Erythroblast (primary cell): ENCODE measurements around the gene ZNRF1.
A peak's percentile ranks its signal among the peaks of the same experiment; 100 is the strongest.

ENCODE experiments used
- DNase-seq, 2 experiments: peaks; one replicate each; lab custom pipeline; 2025; lab: John Stamatoyannopoulos, UW
- GATA1 ChIP-seq: IDR thresholded peaks from 2 replicates; pipeline ENCODE4 v1.6.1; 2011; ENCODE audit warnings: low read depth, mild to moderate bottlenecking, control low read depth, low read length, moderate library complexity
- POLR2A ChIP-seq: IDR thresholded peaks from 2 replicates; pipeline ENCODE4 v1.6.1; 2011; ENCODE audit warnings: mild to moderate bottlenecking, low read length

ZNRF1 gene

DNA sequence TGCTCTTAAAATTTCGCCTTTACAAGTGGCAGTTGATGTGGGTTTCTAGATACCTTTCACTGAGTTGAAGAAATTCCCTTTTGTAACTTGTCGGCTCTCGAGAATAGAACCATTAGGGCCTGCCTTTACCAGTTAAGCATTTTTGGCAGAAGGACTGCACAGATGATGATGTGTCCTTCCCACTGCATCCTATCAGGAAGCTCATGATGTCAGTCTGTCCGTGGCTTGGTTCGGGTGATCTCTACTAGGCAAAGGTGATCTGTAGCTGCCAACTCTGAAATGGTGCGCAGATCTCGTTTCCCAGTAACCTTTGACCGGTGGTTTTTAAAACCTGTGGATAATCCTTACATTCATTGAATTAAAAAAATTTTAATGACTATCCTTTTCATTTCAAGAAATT lies 49.7 kb downstream of the ZNRF1 start:
- DNase-seq = peak; percentile 39 to 72
- no peak for TF ChIP-seq POLR2A
- no peak for TF ChIP-seq GATA1

DNA sequence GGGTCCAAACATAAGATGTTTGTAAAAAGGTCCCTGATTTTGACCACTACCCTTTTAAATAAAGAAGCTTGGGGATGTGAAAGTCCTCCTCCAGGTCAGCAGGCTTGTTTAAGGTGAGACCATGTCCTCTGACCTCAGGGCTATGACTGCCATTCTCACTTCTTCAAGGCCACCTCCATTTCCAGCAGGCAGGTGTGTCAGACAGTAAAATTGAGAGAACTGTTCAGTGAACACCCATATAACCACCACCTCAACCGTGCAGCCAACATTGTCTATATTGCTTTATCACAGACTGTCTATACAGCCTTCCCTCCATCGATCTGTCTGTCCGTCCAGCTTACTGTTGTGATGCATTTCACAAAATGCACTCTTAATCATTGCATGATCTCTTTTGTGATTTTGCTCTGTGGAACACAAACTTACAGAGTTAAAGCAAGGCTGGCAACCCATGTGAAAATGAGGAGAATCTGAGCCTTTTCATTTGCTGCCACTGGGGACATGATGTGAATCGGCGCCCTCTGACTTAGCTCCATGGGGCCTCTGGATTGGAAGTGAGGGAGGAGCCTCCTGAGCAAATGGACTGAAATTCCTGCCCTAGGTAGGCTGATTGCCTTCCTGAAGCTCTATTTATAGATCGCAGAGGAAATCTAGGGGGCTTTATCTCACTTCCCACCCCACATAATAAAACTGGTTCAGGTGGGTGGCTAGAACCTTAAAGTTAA lies 53.8 kb downstream of the ZNRF1 start:
- TF ChIP-seq POLR2A = no peak
- TF ChIP-seq GATA1 = no peak
- DNase-seq = peak; percentile 34 to 39

DNA sequence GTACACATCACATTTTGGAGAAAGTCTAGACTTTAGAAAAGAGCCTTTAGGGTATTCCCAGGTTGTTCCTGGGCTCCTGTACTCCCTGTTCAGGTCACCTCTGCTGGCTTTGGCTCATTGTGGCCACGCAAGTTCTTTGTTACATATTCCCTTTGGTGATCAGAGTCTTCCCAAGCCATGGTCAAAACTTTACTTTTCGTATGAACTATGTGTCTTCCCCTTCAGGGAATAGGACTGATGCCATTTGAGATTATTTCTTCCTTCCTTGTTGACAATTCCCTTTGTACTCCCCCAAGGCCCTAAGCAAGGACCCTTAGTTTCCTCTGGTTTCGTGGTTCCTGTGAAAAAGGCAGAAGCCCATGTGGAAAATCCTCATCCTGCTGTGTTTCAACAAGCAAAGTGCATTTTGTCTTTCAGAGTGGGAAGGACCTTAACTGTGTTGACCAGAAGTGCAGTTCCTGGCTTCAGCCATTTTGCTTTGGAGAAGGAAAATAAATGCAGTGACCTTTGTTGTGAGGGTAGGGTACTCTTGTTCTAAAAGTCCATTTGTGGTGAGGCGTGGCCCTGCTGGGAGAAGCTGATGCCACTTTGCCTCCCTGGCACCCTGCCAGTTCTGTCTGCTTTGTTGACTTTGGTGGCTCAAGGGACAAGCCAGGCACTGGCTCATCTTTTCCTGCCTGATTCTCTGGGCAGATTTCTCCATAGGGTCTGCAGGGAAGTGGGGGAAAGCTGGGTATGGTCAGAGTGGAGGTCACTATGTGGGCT lies 55.1 kb downstream of the ZNRF1 start:
- TF ChIP-seq GATA1 (no peak), POLR2A (no peak)
- DNase-seq = peak; percentile 87 to 90

DNA sequence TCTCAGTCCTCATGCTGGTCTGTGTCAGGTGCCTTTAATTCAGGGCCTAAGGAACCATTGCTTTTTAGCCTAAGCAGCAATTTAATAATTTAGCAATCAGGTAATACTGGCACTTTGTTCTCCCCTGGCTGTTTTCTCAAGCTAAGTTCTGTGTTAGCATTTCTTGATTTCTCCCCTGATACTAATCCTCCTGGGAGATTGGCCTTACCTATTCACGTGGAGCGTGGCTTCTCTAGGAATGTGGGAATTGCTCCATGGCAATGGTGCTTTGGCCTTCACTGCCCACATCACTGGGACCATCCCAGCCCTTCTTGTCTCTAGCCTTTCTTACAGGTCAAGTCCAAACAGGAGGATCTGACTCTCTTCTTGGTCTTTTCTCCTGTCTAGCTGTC lies 55.7 kb downstream of the ZNRF1 start:
- TF ChIP-seq GATA1 (no peak), POLR2A (no peak)
- no peak for DNase-seq

DNA sequence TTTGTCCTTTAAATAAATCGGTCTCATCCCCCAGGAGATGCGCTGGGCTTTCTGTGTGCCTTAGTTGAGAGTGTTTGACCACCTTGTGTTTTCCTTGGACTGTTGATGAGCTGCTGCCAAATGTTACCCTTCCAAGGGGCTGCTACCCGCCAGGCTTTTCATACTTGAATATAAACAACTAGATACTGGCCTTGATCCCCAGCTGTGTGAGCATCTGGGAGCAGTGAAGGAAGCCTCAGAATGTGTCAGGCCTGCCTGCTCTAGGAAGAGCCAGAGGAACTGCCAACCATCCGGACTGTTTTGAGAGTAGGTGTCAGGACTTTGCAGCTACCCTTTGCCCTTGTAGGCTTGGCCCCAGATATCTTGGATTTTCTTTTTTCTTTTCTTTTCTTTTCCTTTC lies 60.0 kb downstream of the ZNRF1 start:
- no peak for DNase-seq
- TF ChIP-seq POLR2A (no peak), GATA1 (no peak)

DNA sequence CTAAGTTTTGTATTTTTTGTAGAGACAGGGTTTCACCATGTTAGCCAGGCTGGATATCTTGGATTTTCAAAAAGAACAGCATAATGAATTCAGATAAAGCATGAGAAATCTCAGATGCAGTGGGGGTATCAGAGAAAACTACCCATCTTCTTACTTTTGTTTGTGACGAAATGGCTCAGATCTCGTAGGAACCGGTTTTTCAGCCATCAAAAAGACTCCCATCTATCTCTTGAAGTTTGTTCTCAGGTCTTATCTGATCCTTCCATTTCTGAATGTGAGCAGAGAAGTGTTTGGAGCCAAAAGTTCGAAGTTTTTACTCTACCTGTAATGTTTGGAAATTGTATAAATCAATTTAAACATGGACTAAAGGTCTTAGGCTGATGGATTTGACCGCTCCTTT lies 60.6 kb downstream of the ZNRF1 start:
- DNase-seq = no peak
- TF ChIP-seq GATA1 = no peak
- no peak for TF ChIP-seq POLR2A

DNA sequence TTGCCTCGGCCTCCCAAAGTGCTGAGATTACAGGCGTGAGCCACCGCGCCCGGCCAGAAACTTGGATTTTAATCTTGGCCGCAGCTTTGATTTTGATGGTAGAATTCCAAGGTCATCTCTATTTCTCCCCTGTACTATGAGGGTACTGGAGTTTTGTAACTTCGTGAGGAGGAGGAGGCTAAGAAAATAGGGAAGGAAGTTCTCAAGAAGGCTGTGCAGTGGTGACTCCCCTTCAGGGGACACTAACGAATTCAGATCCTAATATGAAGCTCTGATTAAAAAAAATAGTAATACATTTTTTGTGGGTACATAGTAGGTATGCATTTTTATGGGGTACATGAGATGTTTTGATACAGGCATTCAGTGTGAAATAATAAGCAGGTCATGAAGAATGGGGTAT lies 61.9 kb downstream of the ZNRF1 start:
- no peak for TF ChIP-seq POLR2A
- no peak for DNase-seq

DNA sequence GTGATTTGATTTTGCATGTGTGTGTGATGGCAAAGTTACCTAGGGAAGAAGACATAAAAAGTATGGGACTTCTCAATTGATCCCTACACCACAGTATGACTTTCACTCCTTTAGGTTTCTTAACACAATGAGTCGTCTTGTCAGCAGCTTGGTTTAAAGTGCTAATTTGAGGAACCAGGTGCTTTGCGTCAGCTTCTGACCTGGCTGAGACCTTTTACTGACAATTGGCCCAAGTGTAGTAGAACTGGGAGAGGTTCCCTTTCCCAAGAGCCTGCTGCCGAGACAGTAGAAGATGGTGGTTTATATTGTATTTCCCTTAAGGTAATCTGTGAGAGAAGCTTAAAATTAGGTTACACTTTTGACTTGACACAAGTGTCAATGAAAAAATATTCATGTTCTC lies 62.8 kb downstream of the ZNRF1 start:
- no peak for DNase-seq
- TF ChIP-seq POLR2A (no peak), GATA1 (no peak)

DNA sequence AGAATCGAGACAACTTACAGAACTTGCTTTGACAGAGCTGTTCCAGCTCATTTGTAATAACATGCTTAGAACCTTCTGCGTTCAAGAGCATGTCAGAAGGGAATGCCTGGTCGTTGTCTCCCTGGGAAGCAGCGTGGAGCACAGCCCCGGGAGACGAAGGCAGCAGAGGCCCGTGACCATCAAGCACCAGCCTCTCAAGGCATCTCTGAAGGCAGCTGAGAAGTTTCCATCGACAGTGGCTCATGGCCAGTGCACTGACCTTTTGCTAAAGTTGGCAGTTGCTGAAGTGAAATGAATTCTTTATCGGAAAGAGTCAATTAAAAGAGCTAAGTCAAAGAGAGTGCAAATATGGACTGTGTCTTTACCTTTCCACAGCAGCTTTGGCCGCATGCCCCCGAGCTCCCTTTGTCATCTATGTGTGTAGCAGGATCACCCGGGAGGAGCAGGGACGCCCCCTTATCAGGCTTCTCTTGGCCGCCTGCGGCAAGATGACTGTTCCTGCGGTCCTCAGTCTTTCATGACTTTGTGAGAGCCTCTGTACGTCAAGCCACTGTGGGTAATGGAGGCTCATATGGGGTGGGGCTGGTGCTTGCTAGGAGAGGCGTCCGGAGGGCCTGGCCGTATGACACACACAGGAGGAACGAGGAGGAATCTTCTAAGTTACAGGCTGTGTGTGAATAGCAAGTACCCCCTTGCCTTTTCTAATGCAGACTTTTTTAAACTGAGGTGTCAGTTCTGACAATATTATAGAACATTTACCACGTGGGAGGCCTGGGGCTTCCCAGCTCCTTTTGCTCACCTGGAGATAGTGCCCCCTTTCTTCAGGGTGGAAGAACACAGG lies 63.5 kb downstream of the ZNRF1 start:
- no peak for TF ChIP-seq GATA1
- TF ChIP-seq POLR2A = peak; percentile 56
- DNase-seq = peak; percentile 87 to 88

DNA sequence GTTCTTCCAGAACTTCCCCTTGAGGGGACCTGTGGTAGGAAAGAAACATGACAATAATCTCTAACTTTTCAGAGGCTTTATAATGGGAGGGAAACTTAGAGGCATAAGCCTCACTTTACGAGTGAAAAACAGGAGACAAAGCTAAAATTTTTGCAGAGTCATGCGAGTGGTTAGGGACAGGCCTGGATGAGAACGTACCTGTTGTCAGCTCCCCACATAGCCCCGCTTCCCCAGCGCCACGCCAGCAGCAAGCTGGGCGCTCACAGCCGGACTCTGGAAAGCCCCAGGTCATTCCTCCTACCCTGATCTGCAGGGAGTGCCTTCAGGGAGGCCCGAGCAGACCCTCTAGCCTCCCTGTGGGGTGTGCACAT lies 64.1 kb downstream of the ZNRF1 start:
- TF ChIP-seq POLR2A = no peak
- TF ChIP-seq GATA1 = no peak
- peak; percentile 44 to 61 for DNase-seq

DNA sequence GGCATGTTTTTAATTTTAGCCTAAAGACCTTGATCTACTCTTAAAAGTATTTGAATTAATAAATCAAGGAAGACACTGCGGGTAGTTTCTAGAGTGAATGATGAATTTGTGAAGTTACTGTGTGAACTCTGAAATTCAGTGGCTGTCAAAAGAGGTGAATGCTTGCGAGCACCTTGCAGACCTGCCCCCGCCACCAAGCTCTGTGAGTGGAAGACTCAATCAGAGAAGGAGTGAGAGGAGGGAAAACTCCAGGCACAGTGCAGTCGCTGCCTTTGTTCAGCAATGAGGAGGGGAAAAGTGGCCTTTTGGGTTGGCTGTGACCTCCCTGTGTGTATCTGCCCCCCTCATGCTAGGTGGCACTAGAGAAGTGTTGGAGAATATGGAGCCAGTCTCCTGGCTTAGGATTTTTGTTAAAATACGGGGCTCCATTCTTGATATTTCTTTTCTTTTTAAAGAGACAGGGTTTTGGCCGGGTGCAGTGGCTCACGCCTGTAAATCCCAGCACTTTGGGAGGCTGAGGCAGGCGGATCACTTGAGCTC lies 64.8 kb downstream of the ZNRF1 start:
- DNase-seq = peak in 1 of 2 experiments; percentile 30
- no peak for TF ChIP-seq POLR2A
- no peak for TF ChIP-seq GATA1

DNA sequence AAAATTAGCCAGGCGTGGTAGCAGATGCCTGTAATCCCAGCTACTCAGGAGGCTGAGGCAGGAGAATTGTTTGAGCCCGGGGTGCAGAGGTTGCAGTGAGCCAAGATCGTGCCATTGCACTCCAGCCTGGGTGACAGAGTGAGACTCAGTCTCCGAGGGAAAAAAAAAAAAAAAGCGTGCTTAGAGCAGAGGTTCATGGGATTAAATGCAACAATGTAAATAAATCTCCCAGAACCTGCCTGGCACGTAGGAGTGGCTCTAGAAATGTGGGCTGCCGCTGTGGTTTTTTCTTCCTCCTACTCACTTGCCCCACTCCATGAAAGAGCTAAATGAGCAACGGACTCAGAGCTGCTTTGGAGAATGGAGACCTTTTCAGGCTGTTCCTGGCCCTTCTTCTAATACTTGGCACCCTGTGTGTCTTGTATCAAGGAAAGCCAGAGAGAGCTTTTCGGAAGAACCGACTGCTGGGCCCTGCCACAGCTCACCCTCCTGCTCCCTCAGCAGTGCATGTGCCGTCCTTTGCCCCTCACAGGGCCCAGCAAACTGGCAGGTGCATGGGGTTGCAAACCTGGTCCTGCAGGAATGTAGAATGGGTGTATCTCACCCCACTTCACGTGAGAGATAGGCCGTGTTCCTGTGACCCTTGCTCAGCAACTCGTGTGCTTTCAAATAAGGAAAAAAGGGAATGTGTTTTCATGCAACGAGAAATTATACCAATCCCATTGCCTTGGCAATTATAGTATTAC lies 65.8 kb downstream of the ZNRF1 start:
- DNase-seq = peak; percentile 55 to 64
- TF ChIP-seq POLR2A (peak; percentile 50), GATA1 (no peak)

DNA sequence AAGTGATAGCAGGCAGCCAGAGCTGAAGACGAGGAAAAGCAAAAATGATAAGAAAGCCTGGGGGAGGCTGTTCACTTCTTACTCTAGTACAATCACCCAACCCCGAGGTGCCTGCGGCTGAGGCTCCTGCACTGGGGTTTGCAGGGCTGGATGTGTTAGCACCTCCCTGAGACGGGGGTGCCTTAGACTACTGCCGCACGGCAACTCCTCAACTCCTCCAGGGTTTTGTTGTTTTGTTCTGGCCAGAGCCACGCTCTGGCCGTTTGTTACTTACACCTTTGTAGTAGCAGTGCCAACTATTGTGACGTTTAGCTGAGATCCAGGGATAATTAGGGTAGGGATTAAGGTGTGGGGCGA lies 66.3 kb downstream of the ZNRF1 start:
- DNase-seq = peak; percentile 72 to 80
- TF ChIP-seq POLR2A = peak; percentile 24
- no peak for TF ChIP-seq GATA1
